ENCODE measurements around the gene HIP1.

DNA sequence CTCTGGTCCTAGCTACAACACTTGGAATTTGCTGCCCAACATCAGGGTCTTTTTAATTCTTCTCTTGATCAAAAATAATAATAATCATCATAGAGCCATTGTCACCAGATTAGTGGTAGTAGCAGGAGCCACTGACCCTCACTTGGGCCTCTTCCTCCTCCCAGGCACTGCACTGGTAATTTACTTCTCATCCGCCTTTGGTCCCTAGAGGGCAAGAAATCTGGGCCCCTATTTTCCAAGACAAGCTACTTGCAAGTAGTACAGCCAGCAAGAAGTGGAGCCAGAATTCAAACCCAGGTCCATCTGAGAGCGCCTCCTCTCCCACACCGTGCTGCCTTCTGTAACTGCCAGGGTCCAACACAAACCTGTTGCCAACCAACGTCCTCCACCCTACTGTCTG lies 125.4 kb downstream of the HIP1 start:
- TF ChIP-seq PHF21A (IDR thresholded peaks at IDR 0.05; ENCODE audit: borderline replicate concordance, low read depth) = no peak
- TF ChIP-seq FOXM1 (IDR thresholded peaks at IDR 0.05; ENCODE audit: low read depth) = no peak
- no peak for TF ChIP-seq FOXM1 (CRISPR knock-in tag; IDR thresholded peaks at IDR 0.05; ENCODE audit: low read depth)
- TF ChIP-seq, protein P1, sequence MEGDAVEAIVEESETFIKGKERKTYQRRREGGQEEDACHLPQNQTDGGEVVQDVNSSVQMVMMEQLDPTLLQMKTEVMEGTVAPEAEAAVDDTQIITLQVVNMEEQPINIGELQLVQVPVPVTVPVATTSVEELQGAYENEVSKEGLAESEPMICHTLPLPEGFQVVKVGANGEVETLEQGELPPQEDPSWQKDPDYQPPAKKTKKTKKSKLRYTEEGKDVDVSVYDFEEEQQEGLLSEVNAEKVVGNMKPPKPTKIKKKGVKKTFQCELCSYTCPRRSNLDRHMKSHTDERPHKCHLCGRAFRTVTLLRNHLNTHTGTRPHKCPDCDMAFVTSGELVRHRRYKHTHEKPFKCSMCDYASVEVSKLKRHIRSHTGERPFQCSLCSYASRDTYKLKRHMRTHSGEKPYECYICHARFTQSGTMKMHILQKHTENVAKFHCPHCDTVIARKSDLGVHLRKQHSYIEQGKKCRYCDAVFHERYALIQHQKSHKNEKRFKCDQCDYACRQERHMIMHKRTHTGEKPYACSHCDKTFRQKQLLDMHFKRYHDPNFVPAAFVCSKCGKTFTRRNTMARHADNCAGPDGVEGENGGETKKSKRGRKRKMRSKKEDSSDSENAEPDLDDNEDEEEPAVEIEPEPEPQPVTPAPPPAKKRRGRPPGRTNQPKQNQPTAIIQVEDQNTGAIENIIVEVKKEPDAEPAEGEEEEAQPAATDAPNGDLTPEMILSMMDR (IDR thresholded peaks at IDR 0.05 in 2 of 3, conservative IDR thresholded peaks at IDR 0.05 in 1 of 3; ENCODE audit: insufficient read depth in 2 of 3, low read depth in 1 of 3, low read length in 3 of 3) = no peak
- no peak for TF ChIP-seq STAT5A (IDR thresholded peaks at IDR 0.05; ENCODE audit: borderline replicate concordance, low read length)
- TF ChIP-seq, protein P2, sequence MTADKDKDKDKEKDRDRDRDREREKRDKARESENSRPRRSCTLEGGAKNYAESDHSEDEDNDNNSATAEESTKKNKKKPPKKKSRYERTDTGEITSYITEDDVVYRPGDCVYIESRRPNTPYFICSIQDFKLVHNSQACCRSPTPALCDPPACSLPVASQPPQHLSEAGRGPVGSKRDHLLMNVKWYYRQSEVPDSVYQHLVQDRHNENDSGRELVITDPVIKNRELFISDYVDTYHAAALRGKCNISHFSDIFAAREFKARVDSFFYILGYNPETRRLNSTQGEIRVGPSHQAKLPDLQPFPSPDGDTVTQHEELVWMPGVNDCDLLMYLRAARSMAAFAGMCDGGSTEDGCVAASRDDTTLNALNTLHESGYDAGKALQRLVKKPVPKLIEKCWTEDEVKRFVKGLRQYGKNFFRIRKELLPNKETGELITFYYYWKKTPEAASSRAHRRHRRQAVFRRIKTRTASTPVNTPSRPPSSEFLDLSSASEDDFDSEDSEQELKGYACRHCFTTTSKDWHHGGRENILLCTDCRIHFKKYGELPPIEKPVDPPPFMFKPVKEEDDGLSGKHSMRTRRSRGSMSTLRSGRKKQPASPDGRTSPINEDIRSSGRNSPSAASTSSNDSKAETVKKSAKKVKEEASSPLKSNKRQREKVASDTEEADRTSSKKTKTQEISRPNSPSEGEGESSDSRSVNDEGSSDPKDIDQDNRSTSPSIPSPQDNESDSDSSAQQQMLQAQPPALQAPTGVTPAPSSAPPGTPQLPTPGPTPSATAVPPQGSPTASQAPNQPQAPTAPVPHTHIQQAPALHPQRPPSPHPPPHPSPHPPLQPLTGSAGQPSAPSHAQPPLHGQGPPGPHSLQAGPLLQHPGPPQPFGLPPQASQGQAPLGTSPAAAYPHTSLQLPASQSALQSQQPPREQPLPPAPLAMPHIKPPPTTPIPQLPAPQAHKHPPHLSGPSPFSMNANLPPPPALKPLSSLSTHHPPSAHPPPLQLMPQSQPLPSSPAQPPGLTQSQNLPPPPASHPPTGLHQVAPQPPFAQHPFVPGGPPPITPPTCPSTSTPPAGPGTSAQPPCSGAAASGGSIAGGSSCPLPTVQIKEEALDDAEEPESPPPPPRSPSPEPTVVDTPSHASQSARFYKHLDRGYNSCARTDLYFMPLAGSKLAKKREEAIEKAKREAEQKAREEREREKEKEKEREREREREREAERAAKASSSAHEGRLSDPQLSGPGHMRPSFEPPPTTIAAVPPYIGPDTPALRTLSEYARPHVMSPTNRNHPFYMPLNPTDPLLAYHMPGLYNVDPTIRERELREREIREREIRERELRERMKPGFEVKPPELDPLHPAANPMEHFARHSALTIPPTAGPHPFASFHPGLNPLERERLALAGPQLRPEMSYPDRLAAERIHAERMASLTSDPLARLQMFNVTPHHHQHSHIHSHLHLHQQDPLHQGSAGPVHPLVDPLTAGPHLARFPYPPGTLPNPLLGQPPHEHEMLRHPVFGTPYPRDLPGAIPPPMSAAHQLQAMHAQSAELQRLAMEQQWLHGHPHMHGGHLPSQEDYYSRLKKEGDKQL (CRISPR knock-in tag; IDR thresholded peaks at IDR 0.05; ENCODE audit: borderline replicate concordance) = no peak
- no peak for TF ChIP-seq ZSCAN29 (IDR thresholded peaks at IDR 0.05)
- TF ChIP-seq, protein P3, sequence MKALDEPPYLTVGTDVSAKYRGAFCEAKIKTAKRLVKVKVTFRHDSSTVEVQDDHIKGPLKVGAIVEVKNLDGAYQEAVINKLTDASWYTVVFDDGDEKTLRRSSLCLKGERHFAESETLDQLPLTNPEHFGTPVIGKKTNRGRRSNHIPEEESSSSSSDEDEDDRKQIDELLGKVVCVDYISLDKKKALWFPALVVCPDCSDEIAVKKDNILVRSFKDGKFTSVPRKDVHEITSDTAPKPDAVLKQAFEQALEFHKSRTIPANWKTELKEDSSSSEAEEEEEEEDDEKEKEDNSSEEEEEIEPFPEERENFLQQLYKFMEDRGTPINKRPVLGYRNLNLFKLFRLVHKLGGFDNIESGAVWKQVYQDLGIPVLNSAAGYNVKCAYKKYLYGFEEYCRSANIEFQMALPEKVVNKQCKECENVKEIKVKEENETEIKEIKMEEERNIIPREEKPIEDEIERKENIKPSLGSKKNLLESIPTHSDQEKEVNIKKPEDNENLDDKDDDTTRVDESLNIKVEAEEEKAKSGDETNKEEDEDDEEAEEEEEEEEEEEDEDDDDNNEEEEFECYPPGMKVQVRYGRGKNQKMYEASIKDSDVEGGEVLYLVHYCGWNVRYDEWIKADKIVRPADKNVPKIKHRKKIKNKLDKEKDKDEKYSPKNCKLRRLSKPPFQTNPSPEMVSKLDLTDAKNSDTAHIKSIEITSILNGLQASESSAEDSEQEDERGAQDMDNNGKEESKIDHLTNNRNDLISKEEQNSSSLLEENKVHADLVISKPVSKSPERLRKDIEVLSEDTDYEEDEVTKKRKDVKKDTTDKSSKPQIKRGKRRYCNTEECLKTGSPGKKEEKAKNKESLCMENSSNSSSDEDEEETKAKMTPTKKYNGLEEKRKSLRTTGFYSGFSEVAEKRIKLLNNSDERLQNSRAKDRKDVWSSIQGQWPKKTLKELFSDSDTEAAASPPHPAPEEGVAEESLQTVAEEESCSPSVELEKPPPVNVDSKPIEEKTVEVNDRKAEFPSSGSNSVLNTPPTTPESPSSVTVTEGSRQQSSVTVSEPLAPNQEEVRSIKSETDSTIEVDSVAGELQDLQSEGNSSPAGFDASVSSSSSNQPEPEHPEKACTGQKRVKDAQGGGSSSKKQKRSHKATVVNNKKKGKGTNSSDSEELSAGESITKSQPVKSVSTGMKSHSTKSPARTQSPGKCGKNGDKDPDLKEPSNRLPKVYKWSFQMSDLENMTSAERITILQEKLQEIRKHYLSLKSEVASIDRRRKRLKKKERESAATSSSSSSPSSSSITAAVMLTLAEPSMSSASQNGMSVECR (CRISPR knock-in tag; IDR thresholded peaks at IDR 0.05) = no peak
- no peak for TF ChIP-seq POLR2A (conservative IDR thresholded peaks at IDR 0.05)
- no peak for TF ChIP-seq ETV6 (IDR thresholded peaks at IDR 0.05; ENCODE audit: borderline replicate concordance in 1 of 2, low read depth in 2 of 2, low read length in 1 of 2)
- TF ChIP-seq ETV6 (CRISPR knock-in tag; IDR thresholded peaks at IDR 0.05; ENCODE audit: borderline replicate concordance) = no peak
- TF ChIP-seq CBFA2T2 (conservative IDR thresholded peaks at IDR 0.05) = no peak
- TF ChIP-seq MEIS2 (IDR thresholded peaks at IDR 0.05; ENCODE audit: partially characterized antibody) = no peak
- no peak for TF ChIP-seq HDAC2 (IDR thresholded peaks at IDR 0.05)
- no peak for TF ChIP-seq ZNF282 (CRISPR knock-in tag; IDR thresholded peaks at IDR 0.05)
